PFSK-1 (cell line): Measurements from ENCODE around the gene PSAP.

Source experiments
- FOXP2 ChIP-seq: optimal IDR thresholded peaks from 2 replicates; pipeline ENCODE3; 2011; ENCODE audit warnings: borderline replicate concordance, control low read depth, inconsistent platforms; ENCODE audit not compliant: insufficient read depth; ENCODE audit errors: extremely low read length, extremely low read depth
- POLR2AphosphoS5 ChIP-seq: IDR thresholded peaks from 2 replicates; pipeline ENCODE4 v1.6.1; 2012; ENCODE audit warnings: low read depth, mild to moderate bottlenecking, control low read depth, low read length, moderate library complexity

GRCh38 chr10:71824333-71824732, 26.7 kb downstream of the PSAP start:
- no peak for TF ChIP-seq POLR2AphosphoS5
- TF ChIP-seq FOXP2: no peak
